HG03565 (cell line): ENCODE data around the gene MMP24.
"Not testable (repeated sequence)": the region's sequence is repeated elsewhere in the genome, so short reads cannot be mapped to it uniquely, and the experiment has no call there.

Source experiments
- ATAC-seq: cut with Tn5 transposase; IDR thresholded peaks from one replicate; pipeline ENCODE4 v1.9.1; 2021; ENCODE audit warnings: mild to moderate bottlenecking, moderate library complexity; ENCODE audit not compliant: unreplicated experiment

The MMP24 gene

DNA sequence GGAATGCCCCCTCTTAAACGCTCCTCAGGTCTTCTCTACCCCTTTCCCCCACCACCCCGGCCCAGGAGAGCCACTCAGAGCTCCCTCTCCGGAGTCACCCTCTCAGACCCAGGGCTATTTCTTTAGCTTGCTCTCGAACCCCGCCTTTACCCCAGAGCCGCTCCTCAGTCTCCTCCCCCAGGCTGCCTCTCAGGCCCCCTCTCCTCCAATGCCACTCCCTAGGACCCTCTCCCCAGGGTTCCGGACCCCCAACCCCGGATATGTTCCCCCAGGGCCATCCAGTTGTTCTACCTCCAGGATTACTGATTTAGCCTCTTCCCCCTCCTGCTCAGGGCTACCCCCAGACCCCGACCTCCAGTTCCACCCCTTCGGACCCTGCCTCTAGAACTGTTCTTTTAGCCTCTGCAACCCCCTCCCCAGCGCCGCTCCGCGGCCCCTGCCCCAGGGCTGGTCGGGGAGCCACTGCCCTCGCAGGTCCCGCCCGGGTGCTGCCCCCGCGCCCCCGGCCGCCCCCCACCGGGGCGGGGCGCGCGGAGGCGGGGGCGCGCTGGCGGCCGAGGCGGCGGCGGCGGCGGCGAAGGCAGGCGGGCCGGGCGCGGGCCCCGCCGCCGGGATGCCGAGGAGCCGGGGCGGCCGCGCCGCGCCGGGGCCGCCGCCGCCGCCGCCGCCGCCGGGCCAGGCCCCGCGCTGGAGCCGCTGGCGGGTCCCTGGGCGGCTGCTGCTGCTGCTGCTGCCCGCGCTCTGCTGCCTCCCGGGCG is at the start of gene MMP24:
MMP24 (plus strand) TSS at position 565 of the 758 bp plus-strand sequence; CDS start at position 614, 49 bp downstream.
- no peak for ATAC-seq

DNA sequence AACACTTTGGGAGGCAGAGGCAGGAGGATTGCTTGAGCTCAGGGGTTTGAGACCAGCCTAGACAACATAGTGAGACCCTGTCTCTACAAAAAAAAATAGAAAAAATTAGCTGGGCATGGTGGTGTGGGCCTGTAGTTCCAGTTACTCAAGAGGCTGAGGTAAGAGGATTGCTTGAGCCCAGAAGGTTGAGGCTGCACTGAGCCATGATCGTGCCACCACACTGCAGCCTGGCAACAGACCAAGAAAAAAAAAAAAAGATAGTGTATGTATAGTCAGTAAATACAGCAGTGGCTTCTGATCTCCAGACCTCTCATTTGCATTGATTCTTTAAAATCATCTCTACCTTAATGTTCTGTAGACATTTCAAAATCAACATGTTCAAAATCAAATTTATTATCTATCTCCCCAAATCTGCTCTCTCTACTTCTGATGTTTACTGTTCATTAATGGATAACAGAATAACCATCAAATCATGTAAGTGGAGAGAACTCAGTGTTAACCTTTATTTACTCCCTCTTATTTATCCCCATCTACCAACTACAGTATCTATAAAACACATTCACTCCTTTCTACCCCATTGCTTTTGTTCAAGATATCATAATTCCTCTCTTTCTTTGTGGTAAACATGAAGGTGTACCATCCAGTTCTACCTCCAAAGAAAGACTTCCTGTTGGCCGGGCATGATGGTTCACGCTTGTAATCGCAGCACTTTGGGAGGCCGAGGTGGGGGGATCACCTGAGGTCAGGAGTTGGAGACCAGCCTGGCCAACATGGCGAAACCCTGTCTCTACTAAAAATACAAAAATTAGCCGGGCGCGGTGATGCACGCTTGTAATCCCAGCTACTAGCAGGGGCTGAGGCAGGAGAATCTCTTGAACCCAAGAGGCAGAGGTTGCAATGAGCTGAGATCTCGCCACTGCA is 46.9 kb upstream of the MMP24 start:
- ATAC-seq, result no peak

GRCh38 chr20:35180266-35180665 is 46.2 kb upstream of the MMP24 start:
- ATAC-seq, result no peak

DNA sequence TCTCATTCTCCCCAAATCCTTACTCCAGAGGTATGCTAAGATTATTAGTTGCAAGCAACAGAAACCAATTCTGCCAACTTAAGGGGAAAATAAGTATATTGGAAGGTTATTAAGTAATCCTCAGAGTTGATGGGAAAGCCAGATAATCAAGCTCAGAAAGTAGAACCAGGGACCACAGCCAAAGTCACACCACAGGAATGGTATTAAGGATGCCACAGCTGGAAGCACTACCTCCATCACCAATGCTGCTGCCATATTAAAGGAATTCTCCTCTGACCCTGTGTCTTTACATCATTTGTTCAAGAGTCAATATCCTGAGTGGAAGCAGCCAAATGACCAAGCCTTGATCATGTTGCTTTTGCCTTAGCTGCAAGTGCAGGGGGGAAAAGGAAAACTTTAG is 44.8 kb upstream of the MMP24 start:
- ATAC-seq, result no peak

DNA sequence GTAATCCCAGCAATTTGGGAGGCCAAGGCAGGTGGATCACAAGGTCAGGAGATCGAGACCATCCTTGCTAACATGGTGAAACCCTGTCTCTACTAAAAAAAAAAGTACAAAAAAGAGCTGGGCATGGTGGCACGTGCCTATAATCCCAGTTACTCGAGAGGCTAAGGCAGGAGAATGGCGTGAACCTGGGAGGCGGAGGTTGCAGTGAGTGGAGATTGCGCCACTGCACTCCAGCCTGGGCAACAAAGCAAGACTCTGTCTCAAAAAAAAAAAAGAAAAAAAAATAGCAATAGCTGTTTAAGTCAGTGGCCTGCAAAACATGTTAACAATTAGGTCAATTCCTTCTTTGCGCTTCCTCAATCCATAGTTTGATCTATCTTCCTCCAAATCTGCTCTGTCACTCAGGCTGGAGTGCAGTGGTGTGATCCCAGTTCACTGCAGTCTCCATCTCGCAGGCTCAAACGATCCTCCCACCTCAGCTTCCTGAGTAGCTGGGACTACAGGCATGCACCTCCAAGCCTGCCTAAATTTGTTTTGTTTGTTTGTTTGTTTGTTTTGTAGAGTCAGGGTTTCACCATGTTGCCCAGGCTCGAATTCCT is 39.7 kb upstream of the MMP24 start:
- not testable (repeated sequence) for ATAC-seq

DNA sequence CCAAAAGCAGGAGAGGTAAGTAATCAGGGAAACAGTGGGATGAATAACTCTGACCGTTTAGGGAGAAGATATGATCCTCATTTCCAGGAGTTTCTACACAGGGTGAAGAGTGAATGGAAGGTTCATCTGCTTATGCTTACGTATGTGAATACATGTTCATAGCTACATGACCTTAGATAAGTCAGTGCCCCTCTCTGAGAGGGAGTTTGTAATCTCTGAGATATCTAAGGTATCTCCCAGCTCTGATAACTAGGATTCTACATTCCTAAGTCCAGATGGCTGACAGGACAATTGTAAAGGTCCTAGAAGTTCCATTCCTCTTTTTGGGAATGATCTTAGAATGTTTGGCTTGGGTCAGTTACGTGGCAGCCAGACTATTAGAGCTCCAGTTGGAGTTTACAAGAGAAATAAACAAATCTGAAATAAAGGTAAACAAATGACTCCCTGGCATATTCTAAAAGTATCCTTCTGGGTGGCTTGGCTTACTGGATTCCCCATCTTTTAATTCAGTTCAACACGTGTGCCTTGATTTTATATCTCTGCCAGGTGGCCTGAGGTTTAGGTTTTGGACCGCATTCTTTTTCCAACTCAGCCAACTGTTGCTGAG is 38.8 kb upstream of the MMP24 start:
- no peak for ATAC-seq

- ATAC-seq, result not testable (repeated sequence)
Observed at GRCh38 chr20:35189223-35189622, 37.3 kb upstream of the MMP24 start.

- no peak for ATAC-seq
Observed at GRCh38 chr20:35190556-35190955, 35.9 kb upstream of the MMP24 start.

DNA sequence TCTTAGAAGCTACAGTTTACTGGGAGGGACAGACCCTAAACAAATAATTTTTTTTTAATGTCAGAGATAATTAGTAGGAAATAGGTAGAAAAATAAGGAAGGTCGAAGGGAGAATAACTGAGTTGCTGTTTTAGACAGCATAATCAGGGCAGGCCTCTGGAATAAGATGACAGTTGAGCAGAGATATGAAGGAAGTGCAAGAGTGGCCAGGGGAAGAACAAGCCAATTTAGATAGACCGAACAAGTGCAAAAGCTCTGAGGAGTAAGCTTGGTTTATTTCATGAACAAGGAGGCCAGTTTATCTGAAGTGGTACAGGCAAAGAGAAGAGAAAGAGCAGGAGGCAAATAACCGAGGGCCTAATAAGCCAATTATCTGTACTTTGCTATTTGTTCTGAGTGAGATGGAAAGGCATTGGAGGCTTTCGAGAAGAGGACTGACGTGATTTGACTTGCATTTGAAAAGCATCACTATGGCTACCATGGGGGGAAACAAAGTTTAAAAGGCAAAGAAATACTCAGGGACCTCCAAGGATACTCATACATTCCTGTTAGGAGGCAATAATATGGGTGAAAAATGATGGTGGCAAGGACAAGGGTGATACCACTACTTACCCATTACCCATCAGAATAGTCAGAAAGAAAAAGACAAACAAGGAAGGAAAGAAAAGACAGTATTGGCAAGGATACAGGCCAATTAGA is 34.9 kb upstream of the MMP24 start:
- ATAC-seq, result no peak

DNA sequence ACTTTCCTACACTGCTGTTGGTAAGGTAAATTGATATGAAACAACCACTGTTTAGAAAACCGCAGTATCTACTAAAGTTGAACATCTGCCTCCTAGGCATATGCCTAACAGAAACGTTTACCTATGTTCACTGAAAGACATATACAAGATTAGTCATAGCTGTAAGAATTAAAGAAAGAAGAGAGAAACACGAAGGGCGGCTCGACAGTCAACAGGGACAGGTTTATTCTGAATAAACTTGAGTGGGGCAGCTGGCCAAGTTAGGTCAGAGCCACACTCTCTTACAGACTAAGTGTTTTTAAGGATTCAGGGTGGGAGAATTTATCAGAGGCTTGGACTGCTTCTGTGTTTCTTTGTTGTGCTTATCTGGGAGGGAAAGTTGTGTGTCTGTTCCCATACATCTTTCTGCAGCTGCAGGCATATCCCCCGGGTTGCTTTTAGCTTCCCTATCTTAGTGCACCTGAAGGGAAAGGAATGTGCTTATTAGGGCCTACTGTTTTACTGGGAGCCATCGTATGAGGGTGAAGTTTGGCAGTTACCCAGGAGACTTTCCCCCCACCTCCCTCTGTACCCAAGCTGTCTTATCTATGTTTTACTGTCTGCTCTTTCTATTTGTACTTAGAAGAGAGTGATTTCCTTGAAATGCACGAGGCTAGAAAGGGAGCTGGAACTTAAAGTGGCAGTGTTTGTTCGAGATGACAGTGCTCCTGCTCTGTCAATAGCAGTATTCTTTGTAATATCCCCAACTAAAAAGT is 34.2 kb upstream of the MMP24 start:
- ATAC-seq, result no peak

GRCh38 chr20:35193031-35193791 is 33.3 kb upstream of the MMP24 start:
- ATAC-seq, result not testable (repeated sequence)

- ATAC-seq, result no peak
Observed at GRCh38 chr20:35196313-35196712, 30.2 kb upstream of the MMP24 start.

DNA sequence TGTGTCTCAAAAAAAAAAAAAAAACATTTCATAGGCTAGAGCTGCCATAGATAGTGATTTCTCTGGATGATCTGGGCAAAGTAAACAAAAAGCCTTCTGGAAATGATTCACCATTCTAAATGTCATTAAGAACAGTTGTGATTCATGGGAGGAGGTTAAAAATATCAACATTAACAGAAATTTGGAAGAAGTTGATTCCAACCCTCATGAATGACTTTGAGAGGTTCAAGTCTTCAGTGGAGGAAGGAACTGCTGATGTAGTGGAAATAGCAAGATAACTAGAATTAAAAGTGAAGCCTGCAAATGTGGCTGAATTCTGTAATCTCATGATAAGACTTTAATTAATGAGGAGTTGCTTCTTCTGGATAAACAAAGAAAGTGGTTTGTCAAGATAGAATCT is 26.8 kb upstream of the MMP24 start:
- ATAC-seq, result no peak

GRCh38 chr20:35200267-35200666 is 26.2 kb upstream of the MMP24 start:
- ATAC-seq, result no peak

DNA sequence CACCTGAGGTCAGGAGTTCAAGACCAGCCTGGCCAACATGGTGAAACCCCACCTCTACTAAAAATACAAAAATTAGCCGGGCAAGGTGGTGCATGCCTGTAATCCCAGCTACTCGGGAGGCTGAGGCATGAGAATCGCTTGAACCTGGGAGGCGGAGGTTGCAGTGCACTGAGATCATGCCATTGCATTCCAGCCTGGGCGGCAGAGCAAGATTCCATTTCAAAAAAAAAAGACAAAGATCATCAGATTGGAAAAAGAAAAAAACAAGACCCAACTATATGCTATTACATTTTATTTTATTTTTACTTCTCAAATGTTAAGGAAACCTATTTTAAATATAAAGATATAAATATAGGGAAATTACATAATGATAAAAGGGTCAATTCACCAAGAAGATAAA is 25.0 kb upstream of the MMP24 start:
- ATAC-seq, result not testable (repeated sequence)

DNA sequence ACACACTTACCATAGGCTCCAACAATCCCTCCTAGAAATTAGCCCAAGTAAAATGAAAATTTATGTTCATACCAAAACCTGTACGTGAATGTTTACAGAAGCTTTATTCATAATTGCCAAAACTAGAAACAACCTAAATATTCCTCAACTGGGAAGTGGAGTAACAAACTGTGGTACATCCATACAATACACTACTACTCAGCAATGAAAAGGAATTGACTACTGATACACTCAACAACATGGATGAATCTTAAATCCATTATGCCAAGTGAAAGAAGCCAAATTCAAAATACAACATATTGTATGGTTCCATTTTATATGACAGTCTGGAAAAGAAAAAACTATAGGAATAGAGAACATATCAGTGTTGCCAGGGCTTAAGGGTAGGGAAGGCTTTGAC is 19.7 kb upstream of the MMP24 start:
- ATAC-seq, result no peak

- ATAC-seq, result no peak
Observed at GRCh38 chr20:35207950-35208611, 18.4 kb upstream of the MMP24 start.
